HEK293 (cell line): Measurements from ENCODE around the gene STEAP1.
"Not testable (repeated sequence)": the region's sequence is repeated elsewhere in the genome, so short reads cannot be mapped to it uniquely, and the experiment has no call there.

Experiments used
- CTCF ChIA-PET: fragments of 350-600 bp; formaldehyde crosslinking; extraction: SDS; loops from one replicate; lab custom pipeline; 2021; ENCODE audit warnings: antibody characterized with exemption; lab: Yijun Ruan, JAX
- POLR2A ChIA-PET: fragments of 300-600 bp; formaldehyde crosslinking; extraction: SDS; loops from one replicate; lab custom pipeline; 2020; ENCODE audit warnings: antibody characterized with exemption, inconsistent platforms; lab: Yijun Ruan, JAX
- H3K27ac ChIP-seq: fragments of 200-500 bp; sonication (Bioruptor generic); 2 replicates; pipeline ENCODE4 v1.5.1; 2014; ENCODE audit warnings: low read depth, low read length, control low read depth, inconsistent platforms; ENCODE audit errors: extremely low read depth
- H3K36me3 ChIP-seq, 2 experiments: fragments of 200-500 bp in 1 of 2; sonication (Bioruptor generic) in 1 of 2; 1 replicate in 1 of 2; 2 replicates in 1 of 2; pipeline ENCODE4 v1.5.1; 2014 to 2017; ENCODE audit warnings: inconsistent platforms in 2 of 2, low read length in 2 of 2; ENCODE audit not compliant: control insufficient read depth in 2 of 2, insufficient read depth in 1 of 2
- H3K4me1 ChIP-seq: fragments of 200-500 bp; sonication (Bioruptor generic); 2 replicates; pipeline ENCODE4 v1.5.1; 2014; ENCODE audit warnings: mild to moderate bottlenecking, low read length, inconsistent platforms; ENCODE audit not compliant: control insufficient read depth, insufficient read depth
- H3K4me3 ChIP-seq: 2 replicates; pipeline ENCODE4 v1.5.1; 2011; ENCODE audit warnings: low read depth, mild to moderate bottlenecking, control low read depth, low read length, moderate library complexity
- H3K9me3 ChIP-seq: fragments of 200-500 bp; sonication (Bioruptor generic); 2 replicates; pipeline ENCODE4 v1.5.1; 2014; ENCODE audit warnings: low read depth, low read length, inconsistent platforms; ENCODE audit not compliant: control insufficient read depth, insufficient read depth
- EGR2 ChIP-seq: fragments of 450-650 bp; formaldehyde crosslinking; IDR thresholded peaks from 2 replicates; pipeline ENCODE4 v1.5.1; 2016; ENCODE audit warnings: low read depth, missing biosample characterization, missing genetic modification characterization
- ELK4 ChIP-seq: IDR thresholded peaks from 2 replicates; pipeline ENCODE4 v1.6.1; 2011; ENCODE audit warnings: mild to moderate bottlenecking, low read depth, low read length, borderline replicate concordance
- GLIS1 ChIP-seq: fragments of 450-650 bp; formaldehyde crosslinking; IDR thresholded peaks from 2 replicates; pipeline ENCODE4 v1.5.1; 2016; ENCODE audit warnings: missing biosample characterization, missing genetic modification characterization
- OVOL3 ChIP-seq: fragments of 450-650 bp; formaldehyde crosslinking; IDR thresholded peaks from 2 replicates; pipeline ENCODE4 v1.5.1; 2016; ENCODE audit warnings: missing biosample characterization, missing genetic modification characterization
- SP3 ChIP-seq: fragments of 450-650 bp; formaldehyde crosslinking; IDR thresholded peaks from 2 replicates; pipeline ENCODE4 v1.5.1; 2016; ENCODE audit warnings: missing biosample characterization, missing genetic modification characterization
- ZBTB11 ChIP-seq: fragments of 450-650 bp; formaldehyde crosslinking; conservative IDR thresholded peaks from 2 replicates; pipeline ENCODE4 v1.5.1; 2016; ENCODE audit warnings: low read depth, missing biosample characterization, missing genetic modification characterization
- ZBTB26 ChIP-seq: fragments of 450-650 bp; formaldehyde crosslinking; optimal IDR thresholded peaks from 2 replicates; pipeline ENCODE3; 2016; ENCODE audit warnings: missing biosample characterization, mild to moderate bottlenecking, missing genetic modification characterization
- ZBTB6 ChIP-seq: fragments of 450-650 bp; formaldehyde crosslinking; IDR thresholded peaks from 2 replicates; pipeline ENCODE4 v1.5.1; 2017; ENCODE audit warnings: missing biosample characterization, missing genetic modification characterization
- ZBTB7A ChIP-seq: fragments of 450-650 bp; formaldehyde crosslinking; IDR thresholded peaks from 2 replicates; pipeline ENCODE4 v1.5.1; 2016; ENCODE audit warnings: low read depth, missing biosample characterization, missing genetic modification characterization
- ZNF2 ChIP-seq: fragments of 450-650 bp; formaldehyde crosslinking; IDR thresholded peaks from 2 replicates; pipeline ENCODE4 v1.5.1; 2016; ENCODE audit warnings: missing biosample characterization, missing genetic modification characterization
- ZNF24 ChIP-seq: fragments of 450-650 bp; formaldehyde crosslinking; IDR thresholded peaks from 2 replicates; pipeline ENCODE4 v1.5.1; 2016; ENCODE audit warnings: missing biosample characterization, missing genetic modification characterization
- ZNF335 ChIP-seq: fragments of 450-650 bp; formaldehyde crosslinking; conservative IDR thresholded peaks from 2 replicates; pipeline ENCODE4 v1.5.1; 2016; ENCODE audit warnings: missing biosample characterization, missing genetic modification characterization
- ZNF341 ChIP-seq: fragments of 450-650 bp; formaldehyde crosslinking; IDR thresholded peaks from 2 replicates; pipeline ENCODE4; 2016; ENCODE audit warnings: low read depth, missing biosample characterization, missing genetic modification characterization
- ZNF654 ChIP-seq: fragments of 450-650 bp; formaldehyde crosslinking; IDR thresholded peaks from 2 replicates; pipeline ENCODE4 v1.5.1; 2016; ENCODE audit warnings: low read depth, missing biosample characterization, missing genetic modification characterization

Gene STEAP1

GRCh38 chr7:90153943-90154771 is at the start of gene STEAP1 (continued):
- TF ChIP-seq ZBTB11 (tag by site-specific recombination) (0 out of 2 replicates have a peak, but pooled peaks have one; percentile 24), SP3 (tag by site-specific recombination) (peak; percentile 29), ZNF24 (tag by site-specific recombination) (0 out of 2 replicates have a peak, but pooled peaks have one; percentile 39)

- CTCF ChIA-PET, result interaction anchor here (0.7 kb wide), 1 partner anchor 1981 kb away, joined by 4 read pairs; no protein-coding TSS in a partner anchor
- H3K9me3 ChIP-seq, POLR2A ChIA-PET: not testable (repeated sequence)
These were observed 39.3 kb upstream of the STEAP1 start for GRCh38 chr7:90114972-90115371.

GRCh38 chr7:90118551-90119177 is 35.6 kb upstream of the STEAP1 start:
- H3K27ac ChIP-seq, H3K9me3 ChIP-seq, H3K4me1 ChIP-seq, POLR2A ChIA-PET, H3K36me3 ChIP-seq: not testable (repeated sequence)
- H3K4me3 ChIP-seq, result peak overlapping the region; percentile 35
- CTCF ChIA-PET, result interaction anchor here (0.6 kb wide), 1 partner anchor 138 kb away, joined by 3 read pairs; no protein-coding TSS in a partner anchor

More at GRCh38 chr7:90114972-90115371, 39.3 kb upstream of the STEAP1 start:
- not testable (repeated sequence) for H3K4me1 ChIP-seq, H3K4me3 ChIP-seq, H3K27ac ChIP-seq, H3K36me3 ChIP-seq
- peak; percentile 30 for TF ChIP-seq ZNF654 (tag by site-specific recombination)

- POLR2A ChIA-PET, result no interaction called here
- no peaks in the 10 kb centered on the region for H3K4me1 ChIP-seq
- H3K27ac ChIP-seq, result no peak overlapping the region
- peak overlapping the region; percentile 35 for H3K4me3 ChIP-seq
- H3K9me3 ChIP-seq, result no peaks in the 10 kb centered on the region
- no peaks in the 10 kb centered on the region for H3K36me3 ChIP-seq
- CTCF ChIA-PET, result interaction anchor here (0.6 kb wide), 1 partner anchor 139 kb away, joined by 3 read pairs; no protein-coding TSS in a partner anchor
- TF ChIP-seq EGR2 (tag by site-specific recombination) (no peak), ZBTB6 (tag by site-specific recombination) (no peak), ZNF2 (tag by site-specific recombination) (no peak), ZNF335 (peak; percentile 68), ZBTB26 (peak; percentile 53), OVOL3 (tag by site-specific recombination) (no peak), GLIS1 (0 out of 2 replicates have a peak, but pooled peaks have one; percentile 19), ZBTB7A (tag by site-specific recombination) (no peak), ELK4 (no peak), ZNF24 (tag by site-specific recombination) (no peak), ZNF341 (tag by site-specific recombination) (peak; percentile 35; the same call in 1 of the 2 replicates)
These were observed 34.9 kb upstream of the STEAP1 start for GRCh38 chr7:90119178-90119971.
